NCI-H226 (cell line): ENCODE data around the gene CPNE6.
A peak's percentile ranks its signal among the peaks of the same experiment; 100 is the strongest.

ENCODE experiments used
- DNase-seq: peaks from one replicate; pipeline ENCODE4 v3.0.0-alpha.2; 2015

Gene CPNE6

DNA sequence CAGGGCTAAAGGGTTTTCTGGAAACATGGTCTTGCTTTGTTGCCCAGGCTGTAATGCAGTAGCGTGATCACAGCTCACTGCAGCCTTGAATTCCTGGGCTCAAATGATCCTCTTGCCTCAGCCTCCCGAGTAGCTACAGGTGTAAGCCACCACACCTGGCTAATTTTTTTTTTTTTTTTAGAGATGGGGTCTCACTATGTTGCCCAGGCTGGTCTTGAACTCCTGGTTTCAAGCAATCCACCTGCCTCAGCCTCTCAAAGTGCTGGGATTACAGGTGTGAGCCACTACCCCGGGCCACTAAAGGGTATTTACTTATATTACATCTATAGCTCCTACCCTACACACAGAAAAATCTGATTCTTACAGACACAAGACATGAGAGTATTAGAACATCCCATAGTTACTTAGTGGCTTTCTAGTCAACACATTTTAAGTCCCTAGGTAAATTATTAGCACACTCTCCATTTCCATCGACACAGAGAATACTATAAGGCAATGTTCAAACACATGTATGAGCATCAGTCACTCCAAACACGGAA lies 37.0 kb downstream of the CPNE6 start:
- no peak for DNase-seq

DNA sequence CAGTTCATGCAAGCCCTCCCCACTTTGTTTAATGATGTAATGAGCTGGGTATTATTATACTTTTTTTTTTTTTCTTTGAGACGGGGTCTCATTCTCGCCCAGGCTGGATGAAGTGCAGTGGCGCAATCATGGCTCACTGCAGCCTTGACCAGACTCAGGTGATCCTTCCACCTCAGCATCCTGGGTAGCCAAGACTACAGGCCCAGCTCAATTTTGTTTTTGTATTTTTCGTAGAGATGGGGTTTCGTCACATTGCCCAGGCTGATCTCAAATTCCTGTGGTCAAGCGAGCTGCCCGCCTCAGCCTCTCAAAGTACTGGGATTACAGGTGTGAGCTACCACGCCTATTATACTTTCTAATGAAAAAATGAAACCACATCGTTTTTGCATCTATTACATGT lies 38.7 kb downstream of the CPNE6 start:
- no peak for DNase-seq

- DNase-seq, result no peak
These were observed 39.2 kb downstream of the CPNE6 start for GRCh38 chr14:24110523-24110922.

GRCh38 chr14:24113379-24113800 lies 42.0 kb downstream of the CPNE6 start:
- no peak for DNase-seq

DNA sequence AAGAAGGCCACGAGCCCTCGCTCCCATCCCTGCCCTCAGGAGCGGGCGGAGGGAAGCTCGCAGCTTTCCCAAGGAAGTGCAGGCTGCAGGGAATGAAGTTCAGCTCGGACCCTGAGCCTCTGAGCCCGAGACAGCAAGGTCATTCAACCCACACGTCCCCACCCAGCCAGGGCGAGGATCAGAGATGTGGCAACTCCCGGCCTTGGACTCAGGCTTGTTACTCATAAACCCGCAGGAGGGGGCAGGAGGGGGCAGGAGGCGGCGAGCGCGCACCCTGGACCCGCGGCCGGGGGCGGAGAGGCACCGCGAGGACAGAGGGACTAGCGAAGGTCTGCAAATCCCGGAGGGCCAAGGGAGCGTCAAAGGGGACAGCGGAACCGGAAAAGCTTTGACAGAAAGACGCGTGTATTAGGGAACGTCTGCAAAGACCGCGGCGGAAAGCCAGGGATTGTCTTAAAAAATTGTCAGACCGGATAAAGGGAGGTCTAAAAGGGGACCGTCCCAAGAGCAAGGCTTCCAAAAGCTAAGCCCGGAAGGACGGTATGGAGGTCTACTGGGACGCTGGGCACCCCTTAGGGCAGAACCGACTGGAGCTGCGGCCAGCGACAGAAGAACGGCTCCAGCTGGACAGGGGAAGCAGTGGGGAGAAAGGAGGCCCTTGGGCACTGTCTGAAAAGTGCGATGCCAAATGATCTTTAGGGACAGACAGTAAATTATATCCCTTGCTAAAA lies 42.6 kb downstream of the CPNE6 start:
- peak; percentile 80 for DNase-seq

DNA sequence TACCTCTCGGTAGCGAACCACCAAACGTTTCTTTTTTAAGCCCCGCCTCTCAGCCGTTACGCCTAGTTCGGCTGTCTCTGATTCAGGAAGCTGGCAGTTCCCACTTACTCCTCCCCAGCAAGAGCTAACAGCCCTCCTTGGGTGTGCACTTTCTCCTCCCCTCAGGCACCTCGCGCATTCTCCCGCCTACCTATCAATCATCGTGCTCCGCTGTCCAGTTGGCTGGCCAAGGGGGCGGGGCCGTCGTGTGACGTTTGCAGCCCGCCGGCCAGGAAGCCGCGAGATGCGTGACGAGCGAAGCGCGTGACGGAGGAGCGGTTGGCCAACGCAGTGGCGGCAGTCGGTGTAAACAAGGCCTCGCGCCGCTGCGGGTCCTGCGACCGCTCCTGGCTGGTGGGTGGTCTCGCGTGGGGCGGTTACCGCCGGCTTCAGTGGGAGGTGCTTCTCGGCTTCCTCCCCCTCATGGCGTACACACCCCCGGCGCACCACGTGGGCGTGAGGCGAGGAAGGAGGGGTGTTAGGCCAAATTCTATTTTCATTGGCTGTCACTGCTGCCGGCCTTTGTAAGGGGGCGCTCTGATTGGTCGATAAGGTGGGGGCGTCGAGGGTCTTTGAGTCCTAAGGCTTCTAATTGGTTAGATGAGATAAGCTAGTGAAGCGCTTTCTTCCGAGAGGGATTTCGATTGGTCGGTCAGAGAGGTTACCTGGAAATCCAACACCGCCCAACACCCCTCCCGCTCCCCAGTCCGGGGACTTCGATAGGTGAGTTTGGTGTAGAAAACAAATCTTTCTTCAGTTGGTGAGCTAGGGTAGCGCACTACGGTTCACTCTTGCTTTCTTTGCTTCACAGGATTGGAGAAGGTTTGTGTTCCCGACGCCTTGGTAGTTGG lies 43.4 kb downstream of the CPNE6 start, which contains the start of the genes DCAF11 and NRL:
TSS of gene DCAF11 (plus strand) at position 246 of the 890 bp plus-strand sequence. CDS start 818 bp downstream, outside the sequence.
TSS of gene NRL (minus strand) at position 418 of the 890 bp plus-strand sequence. CDS start 32,101 bp downstream, outside the sequence.
- DNase-seq, result peak; percentile 99

- DNase-seq, result no peak
These were observed 44.2 kb downstream of the CPNE6 start for GRCh38 chr14:24115422-24116127.

DNA sequence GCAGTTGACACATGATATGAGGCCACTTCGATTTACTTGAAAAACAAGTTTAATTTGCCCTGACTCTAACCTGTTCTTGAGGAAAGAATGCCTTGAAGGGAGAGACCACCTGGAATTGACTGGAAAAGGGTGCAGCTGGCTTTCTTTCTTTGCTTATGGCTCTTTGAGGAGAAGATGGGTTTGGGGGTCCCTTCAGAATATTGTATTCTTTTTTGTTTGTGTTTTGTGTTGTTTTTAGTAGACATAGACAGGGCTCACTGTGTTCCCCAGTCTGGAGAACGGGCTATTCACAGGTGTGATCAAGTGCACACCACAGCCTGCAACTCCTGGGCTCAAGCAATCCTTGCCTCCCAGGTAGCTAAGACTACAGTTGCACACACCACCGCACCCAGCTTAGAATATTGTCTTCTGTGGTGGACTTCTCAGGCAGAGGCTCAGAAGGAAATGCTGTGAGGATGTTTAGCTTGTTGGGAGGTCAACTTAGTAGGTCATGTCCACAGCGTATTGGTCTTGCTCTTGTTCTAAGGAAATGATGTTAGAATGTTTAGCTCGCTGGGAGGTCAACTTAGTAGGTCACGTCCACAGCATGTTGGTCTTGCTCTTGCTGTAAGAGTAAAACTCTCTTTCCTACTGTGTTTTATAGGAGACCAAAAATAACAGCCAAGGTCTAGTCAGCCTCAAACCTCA lies 44.9 kb downstream of the CPNE6 start:
- no peak for DNase-seq

GRCh38 chr14:24117179-24117578 lies 45.8 kb downstream of the CPNE6 start:
- no peak for DNase-seq

DNA sequence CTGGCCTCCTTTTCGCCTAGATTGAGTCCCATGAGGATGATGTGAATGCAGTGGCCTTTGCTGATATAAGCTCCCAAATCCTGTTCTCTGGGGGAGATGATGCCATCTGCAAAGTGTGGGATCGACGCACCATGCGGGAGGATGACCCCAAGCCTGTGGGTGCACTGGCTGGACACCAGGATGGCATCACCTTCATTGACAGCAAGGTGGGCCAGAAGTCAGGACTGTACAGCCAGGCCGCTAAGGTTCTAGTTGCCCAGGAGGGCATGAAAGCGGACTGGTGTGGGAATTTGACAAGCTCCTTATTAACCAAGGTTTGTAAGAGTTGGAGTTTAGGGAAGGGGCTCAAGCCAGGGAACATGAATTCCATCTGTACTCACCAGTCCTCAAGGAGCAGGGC lies 48.3 kb downstream of the CPNE6 start:
- no peak for DNase-seq

DNA sequence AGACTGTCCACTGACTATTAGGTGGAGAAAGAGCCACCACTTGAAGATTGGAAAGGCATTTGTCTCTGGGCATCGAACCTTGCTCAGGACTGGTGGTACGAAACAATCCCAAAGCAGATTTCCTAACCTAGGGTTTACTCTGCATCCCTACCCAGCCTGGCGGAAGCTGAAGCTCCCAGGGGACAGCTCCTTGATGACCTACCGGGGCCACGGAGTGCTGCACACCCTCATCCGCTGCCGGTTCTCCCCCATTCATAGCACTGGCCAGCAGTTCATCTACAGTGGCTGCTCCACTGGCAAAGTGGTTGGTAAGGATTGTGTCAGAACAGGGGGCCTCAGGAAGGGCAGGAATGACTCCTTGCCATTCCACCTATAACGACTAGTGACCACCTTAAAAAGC lies 49.8 kb downstream of the CPNE6 start:
- no peak for DNase-seq

- DNase-seq, result no peak
These were observed 51.1 kb downstream of the CPNE6 start for GRCh38 chr14:24122416-24122815.

DNA sequence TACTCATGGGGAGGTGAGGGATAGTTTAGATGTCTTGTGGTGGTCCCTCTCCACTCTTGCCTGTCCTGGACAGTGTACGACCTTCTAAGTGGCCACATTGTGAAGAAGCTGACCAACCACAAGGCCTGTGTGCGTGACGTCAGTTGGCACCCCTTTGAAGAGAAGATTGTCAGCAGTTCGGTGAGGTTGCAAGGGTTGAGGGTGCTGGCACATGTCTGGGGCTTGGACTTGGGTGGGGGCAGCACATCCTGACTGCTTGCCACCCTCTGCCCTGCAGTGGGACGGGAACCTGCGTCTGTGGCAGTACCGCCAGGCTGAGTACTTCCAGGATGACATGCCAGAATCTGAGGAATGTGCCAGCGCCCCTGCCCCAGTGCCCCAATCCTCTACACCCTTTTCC lies 51.5 kb downstream of the CPNE6 start:
- no peak for DNase-seq

- no peak for DNase-seq
These were observed 52.4 kb downstream of the CPNE6 start for GRCh38 chr14:24123424-24124417.

GRCh38 chr14:24126939-24127338 lies 55.6 kb downstream of the CPNE6 start:
- DNase-seq, result no peak

DNA sequence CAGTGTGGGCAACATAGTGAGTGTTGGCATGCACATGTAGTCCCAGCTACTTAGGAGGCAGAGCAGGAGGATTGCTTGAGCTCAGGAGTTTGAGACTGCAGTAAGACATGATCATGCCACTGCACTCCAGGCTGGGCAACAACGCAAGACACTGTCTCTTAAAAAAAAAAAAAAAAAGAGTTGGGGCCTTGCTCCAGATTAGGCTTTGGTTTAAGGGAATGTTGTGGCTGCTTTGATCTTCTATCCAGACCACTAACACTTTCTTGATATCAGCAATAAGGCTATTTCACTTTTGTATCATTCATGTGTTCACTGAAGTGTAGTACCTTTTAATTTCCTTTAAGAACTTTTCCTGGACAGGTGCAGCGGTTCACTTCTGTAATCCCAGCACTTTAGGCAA lies 56.3 kb downstream of the CPNE6 start:
- no peak for DNase-seq
